Right lobe of liver (tissue), 6 donors: ENCODE measurements around the gene RNF111. TPM values are rescaled to one million over a fixed set of nuclear protein-coding genes. Genes with fewer than 3 reads are reported as not detected.
A peak's percentile ranks its signal among the peaks of the same experiment; 100 is the strongest.

Source experiments
- ATAC-seq, 4 donors: fragments of 200-7000 bp; cut with Tn5 transposase; one replicate each; pipeline ENCODE4 v1.9.1; 2020; ENCODE audit warnings: mild to moderate bottlenecking in 4 of 4, moderate library complexity in 4 of 4
- DNase-seq, 3 donors: peaks; one replicate each; pipeline ENCODE4 v3.0.0-alpha.2; 2020
- H3K27ac ChIP-seq, 3 donors: fragments of 200-600 bp; one replicate each; pipeline ENCODE4 v1.8.0; 2022
- H3K27me3 ChIP-seq, 2 donors: fragments of 200-600 bp; one replicate each; pipeline ENCODE4 v1.8.0; 2022
- H3K36me3 ChIP-seq, 4 donors: fragments of 200-600 bp; sonication (generic) in 1 of 4; one replicate each; pipeline versions ENCODE4 v1.5.1 to v1.8.0; 2017 to 2022; ENCODE audit warnings: control low read depth in 1 of 4
- H3K4me1 ChIP-seq, 4 donors: fragments of 200-600 bp; sonication (generic) in 1 of 4; one replicate each; pipeline versions ENCODE4 v1.5.1 to v1.8.0; 2017 to 2022; ENCODE audit warnings: control low read depth in 1 of 4
- H3K4me3 ChIP-seq, 3 donors: fragments of 200-600 bp; one replicate each; pipeline ENCODE4 v1.8.0; 2022
- H3K9me3 ChIP-seq, 4 donors: fragments of 200-600 bp; sonication (generic) in 1 of 4; one replicate each; pipeline versions ENCODE4 v1.5.1 to v1.8.0; 2017 to 2022; ENCODE audit warnings: control low read depth in 1 of 4
- CTCF ChIP-seq, 4 donors: fragments of 200-600 bp in 3 of 4; fragments of 450-650 bp in 1 of 4; IDR thresholded peaks; one replicate each; pipeline versions ENCODE4 v1.5.1 to v1.8.0; 2016 to 2022; ENCODE audit warnings: antibody characterized with exemption in 4 of 4, mild to moderate bottlenecking in 2 of 4
- POLR2A ChIP-seq: fragments of 450-650 bp; IDR thresholded peaks from one replicate; pipeline ENCODE4 v1.6.1; 2017; ENCODE audit warnings: antibody characterized with exemption, mild to moderate bottlenecking
- WGBS: methylation state at CpG from one replicate; pipeline ENCODE4 v1.1.6; 2018; ENCODE audit warnings: low coverage, low lambda C conversion rate; ENCODE audit not compliant: insufficient coverage; ENCODE audit errors: missing lambda C conversion rate; 5-methylcytosine and 5-hydroxymethylcytosine counted together
- intact Hi-C, 2 donors: fragments of 100-400 bp; cut with DNase I; formaldehyde crosslinking; loops; one replicate each; pipeline versions ENCODE4 v1.11.2 to v1.14.1; 2022
- total RNA-seq, 6 experiments: library from RNA; depleted of rRNA in 2 of 6; stranded (reverse); fragments of >200 nt in 2 of 6; fragmentation: NEBNext Ultra II Directional in 3 of 6; extraction: Animal tissue kit (Norgen Biotek cat#: 25700) in 3 of 6; gene quantifications; one replicate each; pipeline versions ENCODE4 v1.1.0 to v1.2.4, GENCODE V29; 2016 to 2023
- donor health status: DM: no; HTN: yes; CAD: no.
- donor health status: DM: no; HTN: no; CAD: no.
- donor health status: DM: no; HTN: no; CAD: no.
- donor health status: DM: no; HTN: yes; CAD: no.
- donor health status: DM: no; HTN: yes; CAD: no.

Gene RNF111
- total RNA-seq, 6 experiments from 2014 or later = 7.3 to 19.1 (median 13.4) TPM

DNA sequence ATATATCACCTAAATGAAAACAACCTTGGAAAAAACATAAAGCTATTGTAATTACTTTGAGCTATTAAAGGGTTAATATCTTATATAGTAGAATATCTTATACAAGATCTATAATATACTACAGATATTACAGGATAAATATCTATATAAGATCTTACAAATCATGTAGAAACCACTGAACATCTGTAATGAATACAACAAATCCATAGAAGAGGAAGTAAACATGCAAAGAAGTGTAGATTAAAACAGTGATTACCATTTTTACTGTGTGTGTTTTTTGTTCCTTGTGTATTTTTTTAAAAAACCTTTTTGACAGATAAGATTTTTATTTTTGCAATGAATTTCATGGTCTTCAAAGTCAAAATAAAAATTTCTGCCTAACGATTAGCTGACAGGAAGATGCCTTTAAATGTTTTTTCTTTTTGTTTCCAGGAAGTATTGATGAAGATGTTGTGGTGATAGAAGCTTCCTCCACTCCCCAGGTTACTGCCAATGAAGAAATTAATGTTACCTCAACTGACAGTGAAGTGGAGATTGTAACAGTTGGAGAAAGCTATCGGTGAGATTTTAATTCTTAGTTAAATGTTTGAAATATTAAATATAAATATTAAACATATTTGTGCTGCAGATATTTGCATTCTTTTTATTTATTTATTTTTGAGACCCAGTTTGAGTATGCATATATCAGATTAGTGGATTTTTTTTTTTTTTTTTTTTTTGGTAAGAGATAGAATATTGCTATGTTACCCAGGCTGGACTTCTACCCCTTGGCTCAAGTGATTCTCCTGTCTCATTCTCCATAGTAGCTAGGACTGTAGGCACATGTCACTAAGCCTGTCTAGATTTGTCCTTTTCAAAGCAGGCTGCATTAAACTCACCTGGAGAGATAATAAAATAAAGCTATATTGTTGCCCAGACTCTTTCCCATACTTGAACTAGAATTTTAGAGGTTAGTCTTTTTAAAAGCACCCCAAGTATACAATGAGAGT is 64.7 kb downstream of the RNF111 start:
- TF ChIP-seq CTCF (IDR thresholded peaks at IDR 0.05) (no peak), POLR2A (no peak)
- ATAC-seq = peak; percentile 49 to 73 (median 64)
- H3K36me3 ChIP-seq = peaks cover 0 to 15% (median 7%) of the 10 kb centered on the region in 4 donors

GRCh38 chr15:59052915-59053407 is 65.5 kb downstream of the RNF111 start:
- Histone ChIP-seq H3K4me1 (peaks cover 0 to 7% (median 0%) of the 10 kb centered on the region in 4 donors), H3K27me3 (no peaks in the 10 kb centered on the region), H3K36me3 (peaks cover under 1 to 20% (median 9%) of the 10 kb centered on the region in 4 donors), H3K27ac (no peak overlapping the region), H3K9me3 (no peaks in the 10 kb centered on the region), H3K4me3 (no peak overlapping the region)
- DNase-seq (no peak), ATAC-seq (peak in 2 of 4 donors; percentile 23 to 58)
- no peak for TF ChIP-seq CTCF (IDR thresholded peaks at IDR 0.05)
- TF ChIP-seq POLR2A = no peak
- WGBS = 47% methylated on average over 3 of the region's 3 CpGs
- intact Hi-C loops = no loop called here

More for the DNA sequence above, 64.7 kb downstream of the RNF111 start:
- Histone ChIP-seq H3K4me1 (peaks cover 0 to 7% (median 0%) of the 10 kb centered on the region in 4 donors), H3K4me3 (no peak overlapping the region), H3K27ac (no peak overlapping the region), H3K9me3 (no peaks in the 10 kb centered on the region), H3K27me3 (no peaks in the 10 kb centered on the region)
- 52% methylated on average over 2 of the region's 2 CpGs for WGBS
- DNase-seq = no peak
- intact Hi-C loops = no loop called here

DNA sequence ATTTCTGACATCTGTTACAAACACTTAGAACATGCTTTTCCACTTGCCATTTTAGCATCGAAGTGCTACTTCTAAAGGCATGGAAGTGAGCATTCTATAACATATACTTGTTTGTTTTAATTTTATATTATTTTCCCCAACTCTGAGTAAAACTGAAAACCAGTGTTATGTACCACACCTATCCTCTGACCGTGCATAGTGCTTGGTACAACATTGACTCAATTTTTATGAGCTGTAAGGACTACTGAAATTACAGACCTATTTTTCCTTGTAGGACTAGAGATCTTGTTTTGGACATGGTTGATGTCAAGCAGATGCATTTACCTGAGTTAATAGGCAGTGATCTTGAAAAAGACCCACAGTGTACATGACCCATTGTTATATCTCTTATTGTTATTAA is 66.0 kb downstream of the RNF111 start:
- no peak overlapping the region for H3K27ac ChIP-seq
- no peak for DNase-seq
- no peak for ATAC-seq
- WGBS = 66% methylated on average over 2 of the region's 2 CpGs
- intact Hi-C loops = no loop called here
- peaks cover 0 to 7% (median 0%) of the 10 kb centered on the region in 4 donors for H3K4me1 ChIP-seq
- no peaks in the 10 kb centered on the region for H3K9me3 ChIP-seq
- no peak overlapping the region for H3K4me3 ChIP-seq
- TF ChIP-seq CTCF (IDR thresholded peaks at IDR 0.05) (no peak), POLR2A (no peak)
- peaks cover 6 to 24% (median 12%) of the 10 kb centered on the region in 4 donors for H3K36me3 ChIP-seq
- H3K27me3 ChIP-seq = no peaks in the 10 kb centered on the region

GRCh38 chr15:59059076-59059597 is 71.7 kb downstream of the RNF111 start:
- Histone ChIP-seq H3K27ac (no peak overlapping the region), H3K4me3 (no peak overlapping the region), H3K4me1 (no peaks in the 10 kb centered on the region), H3K9me3 (no peaks in the 10 kb centered on the region), H3K36me3 (peaks cover 6 to 67% (median 30%) of the 10 kb centered on the region in 4 donors), H3K27me3 (no peaks in the 10 kb centered on the region)
- no peak for TF ChIP-seq CTCF (IDR thresholded peaks at IDR 0.05)
- no peak for TF ChIP-seq POLR2A
- ATAC-seq = no peak
- WGBS = 90% methylated on average over 2 of the region's 2 CpGs
- DNase-seq = no peak
- intact Hi-C loops = no loop called here
